Esophagus (tissue), 2 donors: ENCODE results near the gene CDK18. TPM values are rescaled to one million over a fixed set of nuclear protein-coding genes. Genes with fewer than 3 reads are reported as not detected.

Experiments used
- H3K27ac ChIP-seq, 2 donors: one replicate each; pipeline ENCODE4 v1.5.1; 2013; ENCODE audit warnings: low read depth in 2 of 2, mild to moderate bottlenecking in 2 of 2, inconsistent platforms in 1 of 2, low read length in 1 of 2, moderate library complexity in 1 of 2
- H3K27me3 ChIP-seq, 2 donors: one replicate each; pipeline ENCODE4 v1.6.1; 2013; ENCODE audit warnings: low read length in 2 of 2, control low read depth in 1 of 2, mild to moderate bottlenecking in 1 of 2; ENCODE audit not compliant: insufficient read depth in 2 of 2, control insufficient read depth in 1 of 2
- H3K36me3 ChIP-seq, 2 donors: one replicate each; pipeline ENCODE4 v1.6.1; 2013; ENCODE audit warnings: low read length in 1 of 2; ENCODE audit not compliant: control insufficient read depth in 2 of 2, insufficient read depth in 2 of 2
- H3K4me1 ChIP-seq, 2 donors: one replicate each; pipeline ENCODE4 v1.6.1; 2013; ENCODE audit warnings: low read length in 1 of 2; ENCODE audit not compliant: control insufficient read depth in 2 of 2, insufficient read depth in 2 of 2
- H3K4me3 ChIP-seq, 2 donors: one replicate each; pipeline ENCODE4 v1.5.1; 2013; ENCODE audit warnings: low read length in 2 of 2, mild to moderate bottlenecking in 2 of 2, low read depth in 1 of 2, moderate library complexity in 1 of 2
- H3K9me3 ChIP-seq, 2 donors: one replicate each; pipeline ENCODE4 v1.6.1; 2013; ENCODE audit warnings: mild to moderate bottlenecking in 2 of 2, low read depth in 1 of 2, low read length in 1 of 2, moderate library complexity in 1 of 2; ENCODE audit not compliant: control insufficient read depth in 2 of 2, insufficient read depth in 1 of 2
- WGBS, 2 donors: extraction: QIAGEN DNeasy Blood & Tissue Kit; methylation state at CpG; one replicate each; pipeline ENCODE4 v1.1.7; 2013; 5-methylcytosine and 5-hydroxymethylcytosine counted together
- polyA plus RNA-seq, 2 donors: library from polyadenylated mRNA; stranded (reverse); fragments of 200-250 nt; gene quantifications; one replicate each; pipeline ENCODE4 v1.2.3, GENCODE V29; 2013
- donor health status: healthy with polysubstance abuse.
- donor health status: Bipolar disorder and iron deficiency.

The CDK18 gene
- polyA plus RNA-seq, 2 donors, result 3.5 to 9.0 TPM

- 1 to 2% methylated on average over 24 to 25 of the region's 25 CpGs for WGBS, 2 donors
- no peaks in the 10 kb centered on the region for H3K9me3 ChIP-seq
- no peaks in the 10 kb centered on the region for H3K27me3 ChIP-seq
- no peak overlapping the region for H3K4me3 ChIP-seq
- peak overlapping the region; percentile 77 to 92 for H3K27ac ChIP-seq
- H3K4me1 ChIP-seq, result peaks cover 0 to 2% of the 10 kb centered on the region in 2 donors
- H3K36me3 ChIP-seq, result no peaks in the 10 kb centered on the region
These were observed 39.2 kb downstream of the CDK18 start for GRCh38 chr1:205543351-205544301.

GRCh38 chr1:205545001-205545919, 40.8 kb downstream of the CDK18 start:
- H3K4me3 ChIP-seq, result no peak overlapping the region
- no peaks in the 10 kb centered on the region for H3K9me3 ChIP-seq
- H3K36me3 ChIP-seq, result no peaks in the 10 kb centered on the region
- H3K27ac ChIP-seq, result no peak overlapping the region
- no peaks in the 10 kb centered on the region for H3K27me3 ChIP-seq
- peaks cover 0 to 2% of the 10 kb centered on the region in 2 donors for H3K4me1 ChIP-seq
- WGBS, 2 donors, result 65 to 69% methylated on average over 19 of the region's 19 CpGs

GRCh38 chr1:205545991-205546390, 41.5 kb downstream of the CDK18 start:
- Histone ChIP-seq H3K27ac (no peak overlapping the region), H3K4me3 (no peak overlapping the region), H3K9me3 (no peaks in the 10 kb centered on the region), H3K27me3 (no peaks in the 10 kb centered on the region), H3K36me3 (no peaks in the 10 kb centered on the region), H3K4me1 (peaks cover 0 to 2% of the 10 kb centered on the region in 2 donors)
- WGBS, 2 donors, result 93 to 95% methylated on average over 5 of the region's 5 CpGs

GRCh38 chr1:205546541-205546940, 42.1 kb downstream of the CDK18 start:
- no peak overlapping the region for H3K4me3 ChIP-seq
- no peak overlapping the region for H3K27ac ChIP-seq
- 71 to 78% methylated on average over 1 of the region's 1 CpG for WGBS, 2 donors
- H3K36me3 ChIP-seq, result no peaks in the 10 kb centered on the region
- H3K27me3 ChIP-seq, result no peaks in the 10 kb centered on the region
- no peaks in the 10 kb centered on the region for H3K9me3 ChIP-seq
- peaks cover 0 to 2% of the 10 kb centered on the region in 2 donors for H3K4me1 ChIP-seq

- H3K9me3 ChIP-seq, result no peaks in the 10 kb centered on the region
- H3K27me3 ChIP-seq, result no peaks in the 10 kb centered on the region
- no peak overlapping the region for H3K4me3 ChIP-seq
- 61 to 76% methylated on average over 15 of the region's 15 CpGs for whole genome bisulfite sequencing, 2 donors
- H3K36me3 ChIP-seq, result no peaks in the 10 kb centered on the region
- H3K4me1 ChIP-seq, result peaks cover 0 to under 1% of the 10 kb centered on the region in 2 donors
- H3K27ac ChIP-seq, result no peak overlapping the region
These were observed 43.7 kb downstream of the CDK18 start for GRCh38 chr1:205547936-205548827.

GRCh38 chr1:205554026-205554811, 49.8 kb downstream of the CDK18 start:
- no peaks in the 10 kb centered on the region for H3K9me3 ChIP-seq
- H3K36me3 ChIP-seq, result no peaks in the 10 kb centered on the region
- H3K27me3 ChIP-seq, result no peaks in the 10 kb centered on the region
- WGBS, 2 donors, result 81 to 85% methylated on average over 3 of the region's 3 CpGs
- H3K4me3 ChIP-seq, result no peak overlapping the region
- no peaks in the 10 kb centered on the region for H3K4me1 ChIP-seq
- H3K27ac ChIP-seq, result no peak overlapping the region

- H3K4me3 ChIP-seq, result no peak overlapping the region
- 96 to 97% methylated on average over 1 of the region's 1 CpG for WGBS, 2 donors
- no peaks in the 10 kb centered on the region for H3K27me3 ChIP-seq
- peaks cover 2 to 3% of the 10 kb centered on the region in 2 donors for H3K9me3 ChIP-seq
- H3K4me1 ChIP-seq, result peaks cover 0 to 3% of the 10 kb centered on the region in 2 donors
- no peaks in the 10 kb centered on the region for H3K36me3 ChIP-seq
- H3K27ac ChIP-seq, result no peak overlapping the region
These were observed 57.2 kb downstream of the CDK18 start for GRCh38 chr1:205561501-205562203.

- 35 to 40% methylated on average over 5 of the region's 5 CpGs for WGBS, 2 donors
- H3K4me3 ChIP-seq, result no peak overlapping the region
These were observed 59.5 kb downstream of the CDK18 start for GRCh38 chr1:205563927-205564441.

More at GRCh38 chr1:205563927-205564441, 59.5 kb downstream of the CDK18 start:
- Histone ChIP-seq H3K27ac (peak overlapping the region; percentile 48 to 58), H3K4me1 (peaks cover 0 to 3% of the 10 kb centered on the region in 2 donors), H3K27me3 (peaks cover 0 to 5% of the 10 kb centered on the region in 2 donors), H3K9me3 (peaks cover 2 to 3% of the 10 kb centered on the region in 2 donors), H3K36me3 (no peaks in the 10 kb centered on the region)
